HepG2 (cell line): ENCODE measurements around the gene KRT16. TPM values are rescaled to one million over a fixed set of nuclear protein-coding genes. Genes with fewer than 3 reads are reported as not detected.

ENCODE experiments used
- ATAC-seq: fragments of 200-7000 bp; cut with Tn5 transposase; 3 replicates; pipeline ENCODE4 v1.9.1; 2020; ENCODE audit warnings: mild to moderate bottlenecking, moderate library complexity
- BruUV-seq: library from RNA; stranded (reverse); fragments of 400-500 nt; replicated peaks from 2 replicates; lab custom pipeline; 2021; lab: Mats Ljungman, UMichigan
- CTCF ChIA-PET: fragments of 300-600 bp; formaldehyde crosslinking; extraction: SDS; loops from one replicate; lab custom pipeline; 2021; ENCODE audit warnings: low total read pairs, inconsistent platforms, low intra/inter-chr PET ratio; lab: Yijun Ruan, JAX
- POLR2A ChIA-PET: fragments of 350-600 bp; sonication (Branson Sonifier 250); formaldehyde crosslinking; loops from one replicate; lab custom pipeline; 2020; ENCODE audit warnings: antibody characterized with exemption, inconsistent platforms; lab: Yijun Ruan, JAX
- DNase-seq: peaks from one replicate; pipeline ENCODE4 v3.0.0-alpha.2; 2015; ENCODE audit warnings: low spot score
- FAIRE-seq: peaks from 3 replicates; lab custom pipeline; 2011; peaks lifted over from hg19 to GRCh38; lab: Jason Lieb, UNC
- H2AFZ ChIP-seq: one replicate; pipeline ENCODE4 v1.6.1; 2011; ENCODE audit warnings: low read length, inconsistent platforms
- H3K27ac ChIP-seq: fragments of 300-600 bp; 3 replicates; pipeline ENCODE4 v1.8.0; 2011; ENCODE audit warnings: mixed run types, mild to moderate bottlenecking, mixed read lengths, low read length, inconsistent platforms; ENCODE audit not compliant: insufficient read depth; ENCODE audit errors: extremely low read length
- H3K27me3 ChIP-seq, 2 experiments: fragments of 200-600 bp in 1 of 2; 2 replicates in 1 of 2; 3 replicates in 1 of 2; pipeline versions ENCODE4 v1.6.0 to v1.8.0; 2011; ENCODE audit warnings: low read length in 2 of 2, mild to moderate bottlenecking in 2 of 2, moderate library complexity in 2 of 2, inconsistent platforms in 1 of 2; ENCODE audit not compliant: insufficient read depth in 2 of 2, control insufficient read depth in 1 of 2
- H3K36me3 ChIP-seq, 2 experiments: fragments of 200-600 bp in 1 of 2; replicated peaks in 1 of 2; 2 replicates in 1 of 2; 3 replicates in 1 of 2; pipeline versions ENCODE4 v1.5.1 to v1.8.0; 2011; ENCODE audit warnings: low read length in 2 of 2, inconsistent platforms in 1 of 2; ENCODE audit not compliant: insufficient read depth in 2 of 2, control insufficient read depth in 1 of 2
- H3K4me1 ChIP-seq: 2 replicates; pipeline ENCODE4 v1.5.1; 2012; ENCODE audit warnings: low read length, inconsistent platforms; ENCODE audit not compliant: insufficient read depth
- H3K4me2 ChIP-seq: 2 replicates; pipeline ENCODE4 v1.6.0; 2011; ENCODE audit warnings: low read depth, low read length, inconsistent platforms
- H3K4me3 ChIP-seq, 3 experiments: fragments of 200-600 bp in 1 of 3; sonication (generic), shearing (Covaris generic) in 1 of 3; replicated peaks in 1 of 3; 2 replicates each; pipeline ENCODE4 v1.5.1; 2011 to 2016; ENCODE audit warnings: low read length in 3 of 3, inconsistent platforms in 2 of 3, low read depth in 2 of 3, mild to moderate bottlenecking in 2 of 3, control low read depth in 1 of 3, mixed read lengths in 1 of 3; ENCODE audit not compliant: insufficient read depth in 1 of 3
- H3K79me2 ChIP-seq: one replicate; pipeline ENCODE4 v1.6.1; 2011; ENCODE audit warnings: low read length, inconsistent platforms; ENCODE audit not compliant: insufficient read depth
- H3K9ac ChIP-seq: 2 replicates; pipeline ENCODE4 v1.6.0; 2011; ENCODE audit warnings: mild to moderate bottlenecking, low read depth, low read length, inconsistent platforms; ENCODE audit not compliant: insufficient read depth
- H3K9me3 ChIP-seq: 2 replicates; pipeline ENCODE4 v1.5.1; 2012; ENCODE audit warnings: mild to moderate bottlenecking, low read length
- H4K20me1 ChIP-seq: 2 replicates; pipeline ENCODE4 v1.6.0; 2011; ENCODE audit warnings: inconsistent platforms, mild to moderate bottlenecking, low read length, moderate library complexity; ENCODE audit not compliant: insufficient read depth
- DNMT1 ChIP-seq: sonication (generic); formaldehyde crosslinking; IDR thresholded peaks from 2 replicates; pipeline ENCODE4 v1.5.1; 2020; ENCODE audit warnings: mild to moderate bottlenecking, missing genetic modification reagents
- FOXC1 ChIP-seq: sonication (generic); formaldehyde crosslinking; IDR thresholded peaks from 2 replicates; pipeline ENCODE4 v1.8.0; 2022; ENCODE audit warnings: mild to moderate bottlenecking, missing genetic modification reagents, borderline replicate concordance
- NONO ChIP-seq, 2 experiments: fragments of 450-650 bp in 1 of 2; sonication (generic) in 1 of 2; formaldehyde crosslinking in 1 of 2; IDR thresholded peaks in 1 of 2; conservative IDR thresholded peaks in 1 of 2; 2 replicates each; pipeline versions ENCODE4 v1.6.1 to v1.8.0; 2017 to 2022; ENCODE audit warnings: mild to moderate bottlenecking in 1 of 2, missing genetic modification reagents in 1 of 2, moderate library complexity in 1 of 2
- SAFB2 ChIP-seq: sonication (generic); formaldehyde crosslinking; IDR thresholded peaks from 2 replicates; pipeline ENCODE4 v1.5.1; 2020; ENCODE audit warnings: missing genetic modification reagents, low read depth, mild to moderate bottlenecking, borderline replicate concordance
- STAG1 ChIP-seq: sonication (generic); formaldehyde crosslinking; IDR thresholded peaks from 2 replicates; pipeline ENCODE4 v1.4.0; 2020; ENCODE audit warnings: missing genetic modification reagents
- TRIM24 ChIP-seq: sonication (generic); formaldehyde crosslinking; IDR thresholded peaks from 2 replicates; pipeline ENCODE4 v1.8.0; 2022; ENCODE audit warnings: mild to moderate bottlenecking, missing genetic modification reagents
- ZBTB49 ChIP-seq: sonication (generic); formaldehyde crosslinking; IDR thresholded peaks from 2 replicates; pipeline ENCODE4 v1.4.0; 2020; ENCODE audit warnings: missing genetic modification reagents, borderline replicate concordance
- ZNF136 ChIP-seq: sonication (generic); formaldehyde crosslinking; IDR thresholded peaks from 2 replicates; pipeline ENCODE4 v1.8.1; 2022; ENCODE audit warnings: low read depth, mild to moderate bottlenecking, moderate library complexity, missing genetic modification reagents
- ZNF17 ChIP-seq: sonication (generic); formaldehyde crosslinking; IDR thresholded peaks from 2 replicates; pipeline ENCODE4 v1.5.0; 2020; ENCODE audit warnings: mild to moderate bottlenecking, missing genetic modification reagents
- ZNF383 ChIP-seq: sonication (generic); formaldehyde crosslinking; IDR thresholded peaks from 2 replicates; pipeline ENCODE4 v1.4.0; 2020; ENCODE audit warnings: missing genetic modification reagents, mild to moderate bottlenecking, borderline replicate concordance
- ZNF431 ChIP-seq: sonication (generic); formaldehyde crosslinking; IDR thresholded peaks from 2 replicates; pipeline ENCODE4 v1.9.0; 2022; ENCODE audit warnings: missing genetic modification reagents, low read depth, mild to moderate bottlenecking, borderline replicate concordance
- ZNF547 ChIP-seq: sonication (generic); formaldehyde crosslinking; IDR thresholded peaks from 2 replicates; pipeline ENCODE4 v1.5.1; 2020; ENCODE audit warnings: mild to moderate bottlenecking, missing genetic modification reagents
- ZNF614 ChIP-seq: IDR thresholded peaks from 2 replicates; pipeline ENCODE4 v1.6.1; 2018; ENCODE audit warnings: missing biosample characterization, missing genetic modification reagents, inconsistent platforms, borderline replicate concordance
- ZNF652 ChIP-seq: IDR thresholded peaks from 2 replicates; pipeline ENCODE4 v1.6.1; 2016; ENCODE audit warnings: low read depth, borderline replicate concordance
- ZNF776 ChIP-seq: sonication (generic); formaldehyde crosslinking; IDR thresholded peaks from 2 replicates; pipeline ENCODE4 v1.4.0; 2020; ENCODE audit warnings: mild to moderate bottlenecking, missing genetic modification reagents
- WGBS: methylation state at CpG from one replicate; pipeline ENCODE4 v1.1.6; 2017; ENCODE audit warnings: low lambda C conversion rate; 5-methylcytosine and 5-hydroxymethylcytosine counted together
- in situ Hi-C: cut with HindIII; loops from 2 replicates; pipeline ENCODE4 v1.10.0; 2017; ENCODE audit warnings: low pct_unique_long_range_greater_than_20kb; ENCODE audit not compliant: extremely low pct_ligation_motif_present
- intact Hi-C: fragments of 100-400 bp; cut with micrococcal nuclease; formaldehyde crosslinking; loops from one replicate; pipeline ENCODE4 v1.10.0; 2022; ENCODE audit not compliant: unreplicated experiment
- polyA plus RNA-seq, 8 experiments: library from polyadenylated mRNA; depleted of rRNA in 3 of 8; stranded (reverse) in 7 of 8; unstranded in 1 of 8; fragments of >200 nt; fragmentation: Illumina TruSeq in 4 of 8; extraction: Trizol in 4 of 8; gene quantifications; 2 replicates each; pipeline versions ENCODE4 v1.2.1 to v1.2.3, GENCODE V29; 2011 to 2016; ENCODE audit warnings: low read depth in 4 of 8, missing spikeins in 1 of 8, mixed read lengths in 1 of 8; ENCODE audit not compliant: insufficient read depth in 1 of 8
- total RNA-seq, 5 experiments: library from RNA; depleted of rRNA; stranded (reverse); fragments of >200 nt; fragmentation: Illumina TruSeq; extraction: Trizol; gene quantifications; 2 replicates each; pipeline ENCODE4 v1.2.3, GENCODE V29; 2016; ENCODE audit warnings: low read depth in 1 of 5
- TF ChIP-seq, protein P1 (sequence below): sonication (generic); formaldehyde crosslinking; IDR thresholded peaks from 2 replicates; pipeline ENCODE4 v1.4.0; 2020; ENCODE audit warnings: missing genetic modification reagents

The KRT16 gene
- total and polyA plus RNA-seq, 2 of the 13 experiments (the other 11 are each of a cell fraction or from before 2014, with no cell fraction given), result not detected

DNA sequence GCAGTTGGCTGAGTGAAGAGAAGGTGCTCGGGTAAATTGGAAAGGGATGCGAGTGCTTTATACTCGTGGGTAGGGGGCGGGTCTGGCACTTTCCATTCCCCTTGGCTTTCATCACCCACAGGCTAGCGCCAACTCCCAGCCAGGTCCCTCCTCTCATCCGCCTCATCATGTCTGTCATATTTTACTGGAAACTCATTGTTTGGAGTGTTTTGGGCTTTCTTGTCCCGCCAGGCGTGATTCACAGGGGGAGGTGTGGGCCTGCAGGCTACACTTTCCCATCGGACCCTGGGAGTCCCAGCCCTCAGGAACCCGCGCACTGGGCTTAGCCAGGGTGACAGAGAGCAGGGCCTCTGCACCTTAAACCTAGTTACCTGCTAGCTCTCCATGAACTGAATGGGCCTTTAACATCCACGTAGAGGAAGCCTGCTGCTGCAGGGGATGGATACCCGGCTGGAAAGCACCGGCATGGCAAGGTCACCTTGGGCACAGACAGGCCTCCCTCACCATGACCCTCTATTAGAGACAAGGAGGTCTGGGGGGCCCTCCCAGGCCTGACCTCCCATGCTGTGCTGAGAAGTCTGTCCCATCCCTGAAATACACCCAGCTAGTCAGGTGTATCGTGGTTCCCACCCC, 25.6 kb downstream of the KRT16 start, which contains the start of gene KRT14:
Gene KRT14 (minus strand): TSS at position 33 of the 633 bp plus-strand sequence. CDS start 61 bp downstream, outside the sequence.
- TF ChIP-seq ZNF547 (CRISPR knock-in tag), result no peak
- TF ChIP-seq STAG1 (CRISPR knock-in tag), result no peak
- no peak for TF ChIP-seq ZNF776 (CRISPR knock-in tag)
- no peak for TF ChIP-seq TRIM24 (CRISPR knock-in tag)
- TF ChIP-seq DNMT1 (CRISPR knock-in tag), result no peak
- no peak for TF ChIP-seq ZNF136 (CRISPR knock-in tag)
- TF ChIP-seq, protein P1, sequence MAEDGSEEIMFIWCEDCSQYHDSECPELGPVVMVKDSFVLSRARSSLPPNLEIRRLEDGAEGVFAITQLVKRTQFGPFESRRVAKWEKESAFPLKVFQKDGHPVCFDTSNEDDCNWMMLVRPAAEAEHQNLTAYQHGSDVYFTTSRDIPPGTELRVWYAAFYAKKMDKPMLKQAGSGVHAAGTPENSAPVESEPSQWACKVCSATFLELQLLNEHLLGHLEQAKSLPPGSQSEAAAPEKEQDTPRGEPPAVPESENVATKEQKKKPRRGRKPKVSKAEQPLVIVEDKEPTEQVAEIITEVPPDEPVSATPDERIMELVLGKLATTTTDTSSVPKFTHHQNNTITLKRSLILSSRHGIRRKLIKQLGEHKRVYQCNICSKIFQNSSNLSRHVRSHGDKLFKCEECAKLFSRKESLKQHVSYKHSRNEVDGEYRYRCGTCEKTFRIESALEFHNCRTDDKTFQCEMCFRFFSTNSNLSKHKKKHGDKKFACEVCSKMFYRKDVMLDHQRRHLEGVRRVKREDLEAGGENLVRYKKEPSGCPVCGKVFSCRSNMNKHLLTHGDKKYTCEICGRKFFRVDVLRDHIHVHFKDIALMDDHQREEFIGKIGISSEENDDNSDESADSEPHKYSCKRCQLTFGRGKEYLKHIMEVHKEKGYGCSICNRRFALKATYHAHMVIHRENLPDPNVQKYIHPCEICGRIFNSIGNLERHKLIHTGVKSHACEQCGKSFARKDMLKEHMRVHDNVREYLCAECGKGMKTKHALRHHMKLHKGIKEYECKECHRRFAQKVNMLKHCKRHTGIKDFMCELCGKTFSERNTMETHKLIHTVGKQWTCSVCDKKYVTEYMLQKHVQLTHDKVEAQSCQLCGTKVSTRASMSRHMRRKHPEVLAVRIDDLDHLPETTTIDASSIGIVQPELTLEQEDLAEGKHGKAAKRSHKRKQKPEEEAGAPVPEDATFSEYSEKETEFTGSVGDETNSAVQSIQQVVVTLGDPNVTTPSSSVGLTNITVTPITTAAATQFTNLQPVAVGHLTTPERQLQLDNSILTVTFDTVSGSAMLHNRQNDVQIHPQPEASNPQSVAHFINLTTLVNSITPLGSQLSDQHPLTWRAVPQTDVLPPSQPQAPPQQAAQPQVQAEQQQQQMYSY, result no peak
- no peak for TF ChIP-seq ZNF17 (CRISPR knock-in tag)
- no peak for TF ChIP-seq ZNF614 (CRISPR knock-in tag)
- no peak for TF ChIP-seq ZNF652 (CRISPR knock-in tag)
- no peak for TF ChIP-seq SAFB2
- no peak for TF ChIP-seq ZNF431 (CRISPR knock-in tag)
- TF ChIP-seq FOXC1 (CRISPR knock-in tag), result no peak
- no peak for TF ChIP-seq ZBTB49
- TF ChIP-seq ZNF383, result no peak
- no peak for TF ChIP-seq NONO (IDR thresholded peaks at IDR 0.05)
- no peak for TF ChIP-seq NONO (CRISPR knock-in tag; conservative IDR thresholded peaks at IDR 0.05)
- POLR2A ChIA-PET, result no interaction called here
- in situ Hi-C loops (no loop called here), intact Hi-C loops (no loop called here)
- H3K27ac ChIP-seq, result no peak within 1 kb of the TSS
- H3K27me3 ChIP-seq, result peaks cover 3 to 34% of the 10 kb centered on the region in 2 experiments; a peak in 3 of 5 replicates
- H4K20me1 ChIP-seq, result no peaks in the 10 kb centered on the region
- DNase-seq, result no peak
- CTCF ChIA-PET, result no interaction called here
- no TSS peak for BruUV-seq
- no peaks in the 10 kb centered on the region for H3K9me3 ChIP-seq
- H2AFZ ChIP-seq, result no peak within 1 kb of the TSS
- H3K4me1 ChIP-seq, result no peaks in the 10 kb centered on the region
- 30% methylated on average over 14 of the region's 15 CpGs for WGBS
- H3K9ac ChIP-seq, result no peak within 1 kb of the TSS
- no peak within 1 kb of the TSS for H3K4me3 ChIP-seq
- no peak for ATAC-seq
- H3K36me3 ChIP-seq, result no peaks in the 10 kb centered on the region
- FAIRE-seq, result no peak
- H3K4me2 ChIP-seq, result no peak within 1 kb of the TSS
- no peaks in the 10 kb centered on the region for H3K79me2 ChIP-seq
